HCT116 (cell line): Measurements from ENCODE around the gene MTMR12. TPM values are rescaled to one million over a fixed set of nuclear protein-coding genes. Genes with fewer than 3 reads are reported as not detected.

Experiments used
- ATAC-seq: fragments of 200-7000 bp; cut with Tn5 transposase; 2 replicates; pipeline ENCODE4 v1.9.1; 2020; ENCODE audit warnings: mild to moderate bottlenecking, moderate library complexity
- BruUV-seq: library from RNA; stranded (reverse); fragments of 400-500 nt; replicated peaks from 2 replicates; lab custom pipeline; 2021; lab: Mats Ljungman, UMichigan
- CTCF ChIA-PET: fragments of 300-600 bp; sonication (Branson Sonifier 250); formaldehyde crosslinking; loops from one replicate; lab custom pipeline; 2021; ENCODE audit warnings: antibody characterized with exemption; lab: Charles Lee
- POLR2A ChIA-PET: fragments of 300-600, 350-600 bp; sonication (Branson Sonifier 250); formaldehyde crosslinking; loops from one replicate; lab custom pipeline; 2021; ENCODE audit warnings: antibody characterized with exemption; lab: Charles Lee
- RAD21 ChIA-PET, 2 experiments: fragments of 300-600 bp; sonication (Branson Sonifier 250); formaldehyde crosslinking; loops; one replicate each; lab custom pipeline; 2023; ENCODE audit warnings: low total read pairs in 2 of 2; ENCODE audit not compliant: uncharacterized antibody in 2 of 2, unreplicated experiment in 2 of 2, low non-redundant PET in 1 of 2; lab: Charles Lee
- DNase-seq: peaks from one replicate; pipeline ENCODE4 v3.0.0-alpha.2; 2010; ENCODE audit warnings: low read depth, low spot score
- H2AFZ ChIP-seq: fragments of 200-600 bp; shearing (Covaris generic), sonication (generic); 2 replicates; pipeline ENCODE4 v1.6.1; 2017; ENCODE audit warnings: low read depth, mixed run types, mixed read lengths, antibody characterized with exemption, low read length; ENCODE audit not compliant: poor library complexity, severe bottlenecking
- H3K27ac ChIP-seq: 2 replicates; pipeline ENCODE4 v1.5.1; 2012; ENCODE audit warnings: low read depth, low read length
- H3K27me3 ChIP-seq: fragments of 200-600 bp; sonication (generic); 2 replicates; pipeline ENCODE4 v1.6.1; 2016; ENCODE audit warnings: mixed run types, low read length, mixed read lengths; ENCODE audit not compliant: insufficient read depth
- H3K36me3 ChIP-seq, 2 experiments: fragments of 200-500 bp in 1 of 2; fragments of 200-600 bp in 1 of 2; sonication (Bioruptor generic) in 1 of 2; sonication (generic) in 1 of 2; 2 replicates each; pipeline versions ENCODE4 v1.5.1 to v1.6.1; 2014 to 2016; ENCODE audit warnings: low read length in 2 of 2, inconsistent platforms in 1 of 2, mixed read lengths in 1 of 2, mixed run types in 1 of 2; ENCODE audit not compliant: insufficient read depth in 2 of 2, control insufficient read depth in 1 of 2
- H3K4me1 ChIP-seq, 2 experiments: fragments of 200-600 bp in 1 of 2; sonication (generic) in 1 of 2; 2 replicates each; pipeline versions ENCODE4 v1.5.1 to v1.6.1; 2012 to 2017; ENCODE audit warnings: low read length in 2 of 2, inconsistent platforms in 1 of 2, mild to moderate bottlenecking in 1 of 2, mixed read lengths in 1 of 2, mixed run types in 1 of 2, moderate library complexity in 1 of 2; ENCODE audit not compliant: insufficient read depth in 2 of 2, control insufficient read depth in 1 of 2
- H3K4me2 ChIP-seq: fragments of 200-600 bp; sonication (generic); 2 replicates; pipeline ENCODE4 v1.6.1; 2017; ENCODE audit warnings: mixed run types, low read length, mixed read lengths
- H3K4me3 ChIP-seq, 2 experiments: fragments of 200-600 bp in 1 of 2; sonication (generic) in 1 of 2; replicated peaks in 1 of 2; 2 replicates each; pipeline ENCODE4 v1.5.1; 2011 to 2016; ENCODE audit warnings: low read length in 2 of 2, control low read depth in 1 of 2, low read depth in 1 of 2, mild to moderate bottlenecking in 1 of 2, mixed read lengths in 1 of 2, mixed run types in 1 of 2
- H3K79me2 ChIP-seq: fragments of 200-600 bp; sonication (generic); 2 replicates; pipeline ENCODE4 v1.6.1; 2017; ENCODE audit warnings: mild to moderate bottlenecking, mixed run types, low read length, moderate library complexity, mixed read lengths; ENCODE audit not compliant: insufficient read depth
- H3K9ac ChIP-seq: fragments of 200-600 bp; sonication (generic); 2 replicates; pipeline ENCODE4 v1.6.1; 2016; ENCODE audit warnings: low read length, mixed read lengths
- H3K9me2 ChIP-seq: fragments of 200-600 bp; sonication (generic), shearing (Covaris generic); 2 replicates; pipeline ENCODE4 v1.6.1; 2017; ENCODE audit warnings: mixed run types, mild to moderate bottlenecking, moderate library complexity; ENCODE audit not compliant: insufficient read depth
- H3K9me3 ChIP-seq, 2 experiments: fragments of 200-500 bp in 1 of 2; fragments of 200-600 bp in 1 of 2; sonication (Bioruptor generic) in 1 of 2; sonication (generic) in 1 of 2; 2 replicates each; pipeline ENCODE4 v1.6.1; 2014 to 2017; ENCODE audit warnings: low read length in 2 of 2, mixed read lengths in 2 of 2, inconsistent platforms in 1 of 2, low read depth in 1 of 2, mild to moderate bottlenecking in 1 of 2, mixed run types in 1 of 2, moderate library complexity in 1 of 2; ENCODE audit not compliant: control insufficient read depth in 1 of 2, insufficient read depth in 1 of 2
- H4K20me1 ChIP-seq: fragments of 200-600 bp; sonication (generic), shearing (Covaris generic); 2 replicates; pipeline ENCODE4 v1.6.1; 2017; ENCODE audit warnings: mixed run types, mild to moderate bottlenecking, moderate library complexity; ENCODE audit not compliant: insufficient read depth
- CBX3 ChIP-seq: IDR thresholded peaks from 2 replicates; pipeline ENCODE4 v1.6.1; 2012; ENCODE audit warnings: low read depth
- JUND ChIP-seq: IDR thresholded peaks from 2 replicates; pipeline ENCODE4 v1.6.1; 2012
- POLR2AphosphoS5 ChIP-seq: IDR thresholded peaks from 2 replicates; pipeline ENCODE4 v1.6.1; 2011; ENCODE audit warnings: mild to moderate bottlenecking, low read depth, low read length, moderate library complexity
- SIN3A ChIP-seq: IDR thresholded peaks from 2 replicates; pipeline ENCODE4 v1.6.1; 2012; ENCODE audit warnings: low read depth
- YY1 ChIP-seq: IDR thresholded peaks from 2 replicates; pipeline ENCODE4 v1.6.1; 2011; ENCODE audit warnings: low read length, low read depth, moderate library complexity, mild to moderate bottlenecking; ENCODE audit not compliant: insufficient replicate concordance; ENCODE audit errors: extremely low read depth
- intact Hi-C: fragments of 100-400 bp; cut with micrococcal nuclease; formaldehyde crosslinking; loops from 2 replicates; pipeline ENCODE4 v1.10.0; 2022
- total RNA-seq: library from RNA; stranded (reverse); gene quantifications from one replicate; pipeline ENCODE4 v1.2.1, GENCODE V29; 2021; ENCODE audit not compliant: unreplicated experiment
- TF ChIP-seq, protein P1 (sequence below): IDR thresholded peaks from 2 replicates; pipeline ENCODE4 v1.6.1; 2011; ENCODE audit warnings: mild to moderate bottlenecking, low read length, moderate library complexity; ENCODE audit not compliant: insufficient replicate concordance; ENCODE audit errors: extremely low read depth
- TF ChIP-seq, protein P2 (sequence below): IDR thresholded peaks from 2 replicates; pipeline ENCODE4 v1.6.1; 2012

The MTMR12 gene
- total RNA-seq, 1 experiment from 2014 or later: 27.3 TPM

DNA sequence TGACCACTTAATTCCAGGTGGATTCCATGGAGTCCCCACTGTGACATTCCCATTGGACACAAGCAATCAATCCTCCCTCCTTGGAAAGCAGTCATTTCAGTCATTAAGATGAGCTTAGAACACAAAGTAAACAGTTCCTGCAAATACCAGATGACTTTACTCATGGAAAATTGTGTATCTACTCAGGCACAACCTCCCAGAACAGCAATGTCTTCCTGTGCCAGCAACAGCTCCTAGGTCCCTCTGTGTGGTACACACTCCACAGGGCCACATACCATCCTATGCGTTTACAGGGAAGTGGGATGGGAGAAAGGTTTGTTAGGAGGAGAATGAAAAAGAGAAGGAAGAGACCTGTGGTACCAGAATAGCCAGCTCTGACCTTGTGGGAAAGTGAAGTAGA lies 53.7 kb downstream of the MTMR12 start:
- Histone ChIP-seq H3K27ac (no peak overlapping the region), H4K20me1 (no peaks in the 10 kb centered on the region), H3K36me3 (peaks cover 6 to 19% of the 10 kb centered on the region in 2 experiments), H3K4me2 (no peak overlapping the region), H3K9ac (no peak overlapping the region), H3K9me2 (no peaks in the 10 kb centered on the region), H3K4me3 (no peak overlapping the region), H3K4me1 (peaks cover 0 to 4% of the 10 kb centered on the region in 2 experiments; a peak in 1 of 4 replicates), H2AFZ (no peak overlapping the region), H3K9me3 (no peaks in the 10 kb centered on the region)
- no TSS peak for BruUV-seq
- ChIA-PET CTCF (no interaction called here), RAD21 (no interaction called here), POLR2A (no interaction called here)
- ATAC-seq: no peak
- no peak for DNase-seq
- intact Hi-C loops: no loop called here
- TF ChIP-seq POLR2AphosphoS5: no peak
- TF ChIP-seq YY1: no peak
- TF ChIP-seq, all 23 proteins: peak for 0
- no peaks in the 10 kb centered on the region for H3K27me3 ChIP-seq
- no peaks in the 10 kb centered on the region for H3K79me2 ChIP-seq

DNA sequence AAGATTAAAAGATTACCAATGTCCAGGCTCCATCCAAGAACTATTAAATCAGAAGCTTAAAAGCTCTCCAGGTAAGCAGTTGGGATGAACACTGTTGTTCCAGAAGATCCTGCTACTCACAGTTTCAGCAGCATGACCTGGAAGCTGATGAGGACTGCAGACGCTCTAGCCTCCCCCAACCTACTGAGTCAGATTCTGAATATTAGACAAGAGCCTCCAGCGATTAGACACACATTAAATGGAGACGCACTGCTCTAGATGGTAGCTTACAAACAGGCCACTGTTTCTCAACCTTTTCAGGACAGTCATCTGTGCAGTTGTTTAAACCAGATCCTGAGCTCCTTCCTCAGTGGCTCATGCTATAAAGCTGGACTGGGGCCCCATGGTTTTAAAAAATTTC lies 54.3 kb downstream of the MTMR12 start:
- intact Hi-C loops: no loop called here
- no peak overlapping the region for H3K4me3 ChIP-seq
- no peaks in the 10 kb centered on the region for H3K9me2 ChIP-seq
- TF ChIP-seq JUND (no peak), CBX3 (no peak), SIN3A (no peak)
- TF ChIP-seq, protein P1, sequence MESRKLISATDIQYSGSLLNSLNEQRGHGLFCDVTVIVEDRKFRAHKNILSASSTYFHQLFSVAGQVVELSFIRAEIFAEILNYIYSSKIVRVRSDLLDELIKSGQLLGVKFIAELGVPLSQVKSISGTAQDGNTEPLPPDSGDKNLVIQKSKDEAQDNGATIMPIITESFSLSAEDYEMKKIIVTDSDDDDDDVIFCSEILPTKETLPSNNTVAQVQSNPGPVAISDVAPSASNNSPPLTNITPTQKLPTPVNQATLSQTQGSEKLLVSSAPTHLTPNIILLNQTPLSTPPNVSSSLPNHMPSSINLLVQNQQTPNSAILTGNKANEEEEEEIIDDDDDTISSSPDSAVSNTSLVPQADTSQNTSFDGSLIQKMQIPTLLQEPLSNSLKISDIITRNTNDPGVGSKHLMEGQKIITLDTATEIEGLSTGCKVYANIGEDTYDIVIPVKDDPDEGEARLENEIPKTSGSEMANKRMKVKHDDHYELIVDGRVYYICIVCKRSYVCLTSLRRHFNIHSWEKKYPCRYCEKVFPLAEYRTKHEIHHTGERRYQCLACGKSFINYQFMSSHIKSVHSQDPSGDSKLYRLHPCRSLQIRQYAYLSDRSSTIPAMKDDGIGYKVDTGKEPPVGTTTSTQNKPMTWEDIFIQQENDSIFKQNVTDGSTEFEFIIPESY: no peak
- TF ChIP-seq, protein P2, sequence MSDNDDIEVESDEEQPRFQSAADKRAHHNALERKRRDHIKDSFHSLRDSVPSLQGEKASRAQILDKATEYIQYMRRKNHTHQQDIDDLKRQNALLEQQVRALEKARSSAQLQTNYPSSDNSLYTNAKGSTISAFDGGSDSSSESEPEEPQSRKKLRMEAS: no peak
- H3K79me2 ChIP-seq: no peaks in the 10 kb centered on the region
- no peak overlapping the region for H2AFZ ChIP-seq
- ATAC-seq (no peak), DNase-seq (no peak)
- no peaks in the 10 kb centered on the region for H4K20me1 ChIP-seq
- H3K4me1 ChIP-seq: peaks cover 0 to 4% of the 10 kb centered on the region in 2 experiments; a peak in 1 of 4 replicates
- ChIA-PET CTCF (no interaction called here), POLR2A (no interaction called here), RAD21 (no interaction called here)
- H3K4me2 ChIP-seq: no peak overlapping the region
- H3K36me3 ChIP-seq: peaks cover 4 to 20% of the 10 kb centered on the region in 2 experiments
- H3K9me3 ChIP-seq: no peaks in the 10 kb centered on the region
- no TSS peak for BruUV-seq
- H3K27ac ChIP-seq: no peak overlapping the region
- no peak overlapping the region for H3K9ac ChIP-seq
- H3K27me3 ChIP-seq: no peaks in the 10 kb centered on the region
